Activated T-cell treated with anti-CD3 and anti-CD28 coated beads, Interleukin-2, amount 50 U/mL, for 72 hours (primary cell): Measurements from ENCODE around the gene SKIC2. TPM values are rescaled to one million over a fixed set of nuclear protein-coding genes. Genes with fewer than 3 reads are reported as not detected.
A peak's percentile ranks its signal among the peaks of the same experiment; 100 is the strongest.
"Not testable (repeated sequence)": the region's sequence is repeated elsewhere in the genome, so short reads cannot be mapped to it uniquely, and the experiment has no call there.

Source experiments
- ATAC-seq, 2 donors: fragments of 150-1000 bp; cut with Tn5 transposase; replicated peaks in 1 of 2; 2 replicates each; pipeline ENCODE4 v1.10.0; 2021; ENCODE audit warnings: moderate library complexity in 2 of 2, mild to moderate bottlenecking in 1 of 2
- DNase-seq, 2 donors: peaks; one replicate each; pipeline ENCODE4 v3.0.0; 2021 to 2022; ENCODE audit warnings: mixed read lengths in 1 of 2
- H3K27ac Mint-ChIP-seq: one replicate; pipeline ENCODE4 v1.8.0; 2022; ENCODE audit warnings: mild to moderate bottlenecking, moderate library complexity, mixed read lengths
- H3K27me3 Mint-ChIP-seq: one replicate; pipeline ENCODE4 v1.8.0; 2022; ENCODE audit warnings: low read depth, mixed read lengths
- H3K36me3 Mint-ChIP-seq, 2 donors: one replicate each; pipeline ENCODE4 v1.8.0; 2022; ENCODE audit warnings: mixed read lengths in 2 of 2, mild to moderate bottlenecking in 1 of 2; ENCODE audit not compliant: insufficient read depth in 2 of 2
- H3K4me1 Mint-ChIP-seq: one replicate; pipeline ENCODE4 v1.8.0; 2022; ENCODE audit warnings: low read depth, mixed read lengths
- H3K4me3 Mint-ChIP-seq, 2 donors: one replicate each; pipeline ENCODE4 v1.8.0; 2022; ENCODE audit warnings: mild to moderate bottlenecking in 2 of 2, mixed read lengths in 2 of 2, moderate library complexity in 2 of 2
- H3K9me3 Mint-ChIP-seq, 2 donors: one replicate each; pipeline ENCODE4 v1.8.0; 2022; ENCODE audit warnings: mixed read lengths in 2 of 2
- total RNA-seq, 2 donors: library from RNA; stranded (reverse); gene quantifications; one replicate each; pipeline ENCODE4 v1.2.3, GENCODE V29; 2022

SKIC2 gene
- total RNA-seq, 2 donors from 2014 or later: 75.7 to 79.7 TPM

- Mint-ChIP-seq H3K4me1 (no peaks in the 10 kb centered on the region), H3K36me3 (no peaks in the 10 kb centered on the region), H3K27ac (no peak overlapping the region), H3K9me3 (no peaks in the 10 kb centered on the region), H3K27me3 (no peaks in the 10 kb centered on the region), H3K4me3 (no peak overlapping the region)
- DNase-seq: no peak
- no peak for ATAC-seq
Observed at GRCh38 chr6:31928672-31928939, 30.4 kb upstream of the SKIC2 start.

- Mint-ChIP-seq H3K9me3 (no peaks in the 10 kb centered on the region), H3K27ac (no peak overlapping the region), H3K4me1 (no peaks in the 10 kb centered on the region), H3K4me3 (no peak overlapping the region), H3K27me3 (no peaks in the 10 kb centered on the region), H3K36me3 (no peaks in the 10 kb centered on the region)
- DNase-seq (no peak), ATAC-seq (no peak)
Observed at GRCh38 chr6:31930962-31931361, 28.0 kb upstream of the SKIC2 start.

GRCh38 chr6:31932137-31932536, 26.8 kb upstream of the SKIC2 start:
- not testable (repeated sequence) for H3K36me3 Mint-ChIP-seq, DNase-seq, H3K9me3 Mint-ChIP-seq, H3K27ac Mint-ChIP-seq, H3K27me3 Mint-ChIP-seq, H3K4me3 Mint-ChIP-seq, ATAC-seq, H3K4me1 Mint-ChIP-seq

GRCh38 chr6:31933537-31933936, 25.4 kb upstream of the SKIC2 start:
- DNase-seq (no peak), ATAC-seq (no peak)
- Mint-ChIP-seq H3K27ac (no peak overlapping the region), H3K4me1 (no peaks in the 10 kb centered on the region), H3K27me3 (no peaks in the 10 kb centered on the region), H3K4me3 (no peak overlapping the region), H3K9me3 (no peaks in the 10 kb centered on the region), H3K36me3 (no peaks in the 10 kb centered on the region)

DNA sequence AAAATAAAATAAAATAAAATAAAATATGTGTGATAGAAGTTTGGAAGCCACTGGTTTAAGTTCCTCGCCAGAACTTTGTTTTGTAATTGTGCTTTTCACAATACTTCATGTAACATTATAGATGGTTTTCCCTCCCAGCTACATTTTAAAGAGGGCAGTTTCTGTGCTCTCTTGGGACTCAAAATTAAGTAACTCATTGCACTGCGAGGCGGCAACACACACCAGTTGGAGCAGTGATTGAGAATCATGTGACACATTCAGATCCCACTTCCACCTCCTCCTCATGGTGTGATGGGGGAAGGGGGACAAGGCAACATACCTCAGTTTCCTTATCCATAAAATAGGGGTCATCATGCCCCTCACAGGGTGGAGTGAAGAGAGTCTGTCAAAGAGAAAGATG, 24.0 kb upstream of the SKIC2 start:
- DNase-seq: no peak
- Mint-ChIP-seq H3K9me3 (no peaks in the 10 kb centered on the region), H3K4me3 (no peak overlapping the region), H3K36me3 (no peaks in the 10 kb centered on the region), H3K4me1 (no peaks in the 10 kb centered on the region), H3K27me3 (no peaks in the 10 kb centered on the region), H3K27ac (no peak overlapping the region)
- no peak for ATAC-seq

DNA sequence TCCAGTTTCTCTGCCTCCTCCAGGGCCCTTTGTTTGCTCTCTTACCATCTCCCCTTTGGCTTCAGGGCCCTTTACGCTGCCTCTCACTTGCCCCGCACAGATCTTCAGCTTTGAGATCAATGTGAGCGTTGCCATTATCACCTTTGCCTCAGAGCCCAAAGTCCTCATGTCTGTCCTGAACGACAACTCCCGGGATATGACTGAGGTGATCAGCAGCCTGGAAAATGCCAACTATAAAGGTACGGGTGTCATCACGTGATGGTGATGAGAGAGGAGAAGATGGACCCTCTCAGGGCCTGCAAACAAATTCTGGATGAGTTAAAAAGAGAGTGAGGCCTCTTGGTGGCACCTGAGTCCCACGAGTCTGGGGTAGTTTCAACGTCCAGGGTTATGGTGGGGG, 23.2 kb upstream of the SKIC2 start:
- Mint-ChIP-seq H3K36me3 (no peaks in the 10 kb centered on the region), H3K27me3 (no peaks in the 10 kb centered on the region), H3K9me3 (no peaks in the 10 kb centered on the region), H3K27ac (no peak overlapping the region), H3K4me1 (no peaks in the 10 kb centered on the region), H3K4me3 (no peak overlapping the region)
- no peak for DNase-seq
- ATAC-seq: no peak

- Mint-ChIP-seq H3K4me3 (no peak overlapping the region), H3K36me3 (no peaks in the 10 kb centered on the region), H3K27me3 (peaks cover 17% of the 10 kb centered on the region), H3K4me1 (peaks cover 2% of the 10 kb centered on the region), H3K27ac (no peak overlapping the region), H3K9me3 (no peaks in the 10 kb centered on the region)
- DNase-seq (no peak), ATAC-seq (no peak)
Observed at GRCh38 chr6:31940256-31940664, 18.7 kb upstream of the SKIC2 start.

DNA sequence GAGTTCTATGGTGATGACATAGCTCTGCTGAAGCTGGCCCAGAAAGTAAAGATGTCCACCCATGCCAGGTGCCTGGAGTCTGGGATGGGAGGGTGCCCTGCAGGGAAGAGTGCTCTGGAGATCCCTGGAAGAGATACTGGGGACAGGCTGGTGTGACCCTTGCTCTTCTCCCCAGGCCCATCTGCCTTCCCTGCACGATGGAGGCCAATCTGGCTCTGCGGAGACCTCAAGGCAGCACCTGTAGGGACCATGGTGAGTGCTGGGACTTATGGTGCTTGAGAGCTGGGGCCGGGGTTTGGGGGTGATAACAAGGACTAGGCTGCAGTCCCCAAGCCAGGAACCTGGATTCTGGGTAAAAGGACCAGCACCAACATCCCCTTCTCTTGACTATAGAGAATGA, 15.2 kb upstream of the SKIC2 start:
- ATAC-seq: no peak
- H3K36me3 Mint-ChIP-seq: no peaks in the 10 kb centered on the region
- no peaks in the 10 kb centered on the region for H3K9me3 Mint-ChIP-seq
- H3K4me3 Mint-ChIP-seq: no peak overlapping the region
- peaks cover 14% of the 10 kb centered on the region for H3K4me1 Mint-ChIP-seq
- DNase-seq: no peak
- H3K27ac Mint-ChIP-seq: no peak overlapping the region
- H3K27me3 Mint-ChIP-seq: peaks cover 27% of the 10 kb centered on the region

DNA sequence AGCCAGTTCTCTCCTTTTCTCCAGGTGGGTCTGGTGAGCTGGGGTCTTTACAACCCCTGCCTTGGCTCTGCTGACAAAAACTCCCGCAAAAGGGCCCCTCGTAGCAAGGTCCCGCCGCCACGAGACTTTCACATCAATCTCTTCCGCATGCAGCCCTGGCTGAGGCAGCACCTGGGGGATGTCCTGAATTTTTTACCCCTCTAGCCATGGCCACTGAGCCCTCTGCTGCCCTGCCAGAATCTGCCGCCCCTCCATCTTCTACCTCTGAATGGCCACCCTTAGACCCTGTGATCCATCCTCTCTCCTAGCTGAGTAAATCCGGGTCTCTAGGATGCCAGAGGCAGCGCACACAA, 13.8 kb upstream of the SKIC2 start:
- Mint-ChIP-seq H3K27ac (no peak overlapping the region), H3K9me3 (no peaks in the 10 kb centered on the region), H3K36me3 (no peaks in the 10 kb centered on the region), H3K4me1 (peaks cover 14% of the 10 kb centered on the region), H3K4me3 (no peak overlapping the region), H3K27me3 (peaks cover 27% of the 10 kb centered on the region)
- no peak for DNase-seq
- no peak for ATAC-seq

GRCh38 chr6:31945507-31946369, 13.2 kb upstream of the SKIC2 start, which contains the start of gene CFB:
Gene CFB (plus strand): TSS chr6:31946095. CDS start chr6:31946222, 127 bp downstream.
- H3K27ac Mint-ChIP-seq: no peak within 1 kb of the TSS
- peaks cover 27% of the 10 kb centered on the region for H3K27me3 Mint-ChIP-seq
- peak in 1 of 2 donors; percentile 18 for ATAC-seq
- H3K9me3 Mint-ChIP-seq: no peaks in the 10 kb centered on the region
- no peak for DNase-seq
- H3K4me1 Mint-ChIP-seq: peaks cover 14% of the 10 kb centered on the region
- H3K36me3 Mint-ChIP-seq: no peaks in the 10 kb centered on the region
- H3K4me3 Mint-ChIP-seq: no peak within 1 kb of the TSS

DNA sequence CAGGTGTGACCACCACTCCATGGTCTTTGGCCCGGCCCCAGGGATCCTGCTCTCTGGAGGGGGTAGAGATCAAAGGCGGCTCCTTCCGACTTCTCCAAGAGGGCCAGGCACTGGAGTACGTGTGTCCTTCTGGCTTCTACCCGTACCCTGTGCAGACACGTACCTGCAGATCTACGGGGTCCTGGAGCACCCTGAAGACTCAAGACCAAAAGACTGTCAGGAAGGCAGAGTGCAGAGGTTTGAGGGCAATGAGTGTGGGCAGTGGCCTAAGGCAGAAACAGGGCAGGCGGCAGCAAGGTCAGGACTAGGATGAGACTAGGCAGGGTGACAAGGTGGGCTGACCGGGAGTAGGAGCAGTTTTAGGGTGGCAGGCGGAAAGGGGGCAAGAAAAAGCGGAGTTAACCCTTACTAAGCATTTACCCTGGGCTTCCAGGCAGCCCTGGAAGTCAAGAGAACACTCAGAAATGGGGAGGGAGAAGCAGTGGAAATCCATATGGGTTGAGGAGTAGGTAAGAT, 12.5 kb upstream of the SKIC2 start:
- H3K27me3 Mint-ChIP-seq: peaks cover 27% of the 10 kb centered on the region
- no peaks in the 10 kb centered on the region for H3K9me3 Mint-ChIP-seq
- H3K36me3 Mint-ChIP-seq: no peaks in the 10 kb centered on the region
- DNase-seq (no peak), ATAC-seq (no peak)
- no peak overlapping the region for H3K27ac Mint-ChIP-seq
- peaks cover 14% of the 10 kb centered on the region for H3K4me1 Mint-ChIP-seq
- H3K4me3 Mint-ChIP-seq: no peak overlapping the region

DNA sequence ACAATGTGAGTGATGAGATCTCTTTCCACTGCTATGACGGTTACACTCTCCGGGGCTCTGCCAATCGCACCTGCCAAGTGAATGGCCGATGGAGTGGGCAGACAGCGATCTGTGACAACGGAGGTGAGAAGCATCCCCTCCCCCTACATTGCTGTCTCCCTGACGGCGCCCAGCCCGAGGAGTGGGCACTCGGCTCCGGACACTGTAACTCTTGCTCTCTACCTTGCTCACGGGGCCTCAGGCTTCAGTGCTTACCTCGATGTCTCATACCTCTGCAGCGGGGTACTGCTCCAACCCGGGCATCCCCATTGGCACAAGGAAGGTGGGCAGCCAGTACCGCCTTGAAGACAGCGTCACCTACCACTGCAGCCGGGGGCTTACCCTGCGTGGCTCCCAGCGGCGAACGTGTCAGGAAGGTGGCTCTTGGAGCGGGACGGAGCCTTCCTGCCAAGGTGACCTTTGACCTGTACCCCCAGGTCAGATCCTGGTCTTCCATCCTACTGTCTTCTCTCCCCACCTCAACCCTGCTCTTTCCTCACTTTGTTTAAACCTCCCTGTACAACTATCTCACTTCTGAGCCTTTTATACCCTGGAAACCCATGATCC, 11.8 kb upstream of the SKIC2 start:
- H3K4me1 Mint-ChIP-seq: peaks cover 14% of the 10 kb centered on the region
- H3K9me3 Mint-ChIP-seq: no peaks in the 10 kb centered on the region
- H3K27me3 Mint-ChIP-seq: peaks cover 25% of the 10 kb centered on the region
- no peak overlapping the region for H3K4me3 Mint-ChIP-seq
- DNase-seq (no peak), ATAC-seq (no peak)
- H3K27ac Mint-ChIP-seq: no peak overlapping the region
- H3K36me3 Mint-ChIP-seq: no peaks in the 10 kb centered on the region

- DNase-seq (no peak), ATAC-seq (no peak)
- H3K4me3 Mint-ChIP-seq: no peak overlapping the region
- no peak overlapping the region for H3K27ac Mint-ChIP-seq
- H3K9me3 Mint-ChIP-seq: no peaks in the 10 kb centered on the region
- no peaks in the 10 kb centered on the region for H3K36me3 Mint-ChIP-seq
- H3K27me3 Mint-ChIP-seq: peaks cover 19% of the 10 kb centered on the region
- H3K4me1 Mint-ChIP-seq: peaks cover 14% of the 10 kb centered on the region
Observed at GRCh38 chr6:31947864-31948263, 11.1 kb upstream of the SKIC2 start.

DNA sequence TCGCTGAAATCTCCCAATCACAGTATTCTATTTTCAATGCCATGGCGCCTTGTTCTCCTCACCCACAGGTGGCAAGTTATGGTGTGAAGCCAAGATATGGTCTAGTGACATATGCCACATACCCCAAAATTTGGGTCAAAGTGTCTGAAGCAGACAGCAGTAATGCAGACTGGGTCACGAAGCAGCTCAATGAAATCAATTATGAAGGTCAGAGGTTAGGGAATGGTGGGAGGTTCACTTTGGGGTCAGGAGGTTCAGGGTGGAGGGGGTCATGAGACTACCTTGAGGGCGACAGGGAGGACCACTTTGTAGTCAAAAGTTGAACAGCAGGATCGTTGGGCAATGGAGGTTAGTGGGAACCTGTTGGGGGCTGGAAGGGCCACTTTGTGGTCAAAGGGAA, 10.7 kb upstream of the SKIC2 start:
- no peak for DNase-seq
- Mint-ChIP-seq H3K4me1 (peaks cover 14% of the 10 kb centered on the region), H3K27ac (no peak overlapping the region), H3K9me3 (no peaks in the 10 kb centered on the region), H3K4me3 (no peak overlapping the region), H3K27me3 (peaks cover 19% of the 10 kb centered on the region), H3K36me3 (peaks cover 0 to 2% of the 10 kb centered on the region in 2 donors)
- ATAC-seq: no peak
